GM08714 (cell line): ENCODE measurements around the gene EXOC1L.
"Not testable (repeated sequence)": the region's sequence is repeated elsewhere in the genome, so short reads cannot be mapped to it uniquely, and the experiment has no call there.

Source experiments
- H3K4me3 ChIP-seq: fragments of 200-500 bp; sonication (Bioruptor generic); 2 replicates; pipeline ENCODE4 v1.5.1; 2014; ENCODE audit warnings: mild to moderate bottlenecking, low read length, inconsistent platforms
- ZNF274 ChIP-seq: IDR thresholded peaks from 2 replicates; pipeline ENCODE4 v1.6.1; 2012; ENCODE audit warnings: mild to moderate bottlenecking, low read depth, low read length

The EXOC1L gene

DNA sequence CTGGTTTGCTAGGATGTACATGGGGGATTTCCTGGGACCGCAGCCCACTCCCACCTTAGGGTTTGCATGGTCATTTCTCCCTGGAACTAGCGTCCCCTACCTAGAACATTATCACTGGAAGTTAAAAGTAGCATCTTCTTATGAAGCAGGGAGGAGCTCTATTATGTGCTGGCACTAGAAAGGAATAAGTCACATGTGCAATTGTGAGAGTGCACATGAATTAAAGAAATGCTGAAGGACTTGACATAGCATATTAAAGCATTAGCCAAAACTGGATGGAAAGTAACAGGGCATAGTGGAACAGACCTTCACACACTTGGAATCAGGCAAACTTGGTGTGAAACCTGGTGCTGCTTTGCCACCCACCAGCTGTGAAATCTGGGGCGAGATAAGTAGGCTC lies 2.7 kb downstream of the EXOC1L start:
- H3K4me3 ChIP-seq: no peak overlapping the region
- TF ChIP-seq ZNF274: no peak

- TF ChIP-seq ZNF274: no peak
- H3K4me3 ChIP-seq: no peak overlapping the region
Measured at GRCh38 chr4:55824865-55825264, 5.3 kb downstream of the EXOC1L start.

GRCh38 chr4:55826986-55827385 lies 7.4 kb downstream of the EXOC1L start:
- no peak overlapping the region for H3K4me3 ChIP-seq
- no peak for TF ChIP-seq ZNF274

DNA sequence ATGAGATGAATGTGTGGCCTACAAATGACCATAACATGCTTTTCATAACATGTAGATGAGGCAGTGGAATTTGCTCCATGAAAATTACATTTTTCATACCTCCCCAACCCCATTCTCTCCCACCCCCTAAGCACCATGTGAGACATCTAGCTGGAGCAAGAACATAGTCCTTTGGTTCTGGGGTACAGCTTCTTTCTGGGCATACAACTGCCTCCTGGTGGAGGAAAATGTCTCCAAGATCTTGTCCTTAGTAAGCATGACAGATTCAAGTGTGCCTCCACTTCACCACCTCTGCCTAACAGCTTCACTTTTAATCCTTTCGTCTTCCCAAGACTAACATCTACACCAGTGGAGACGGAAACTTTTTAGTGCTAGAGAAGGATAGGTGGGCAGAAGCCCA lies 8.0 kb downstream of the EXOC1L start:
- TF ChIP-seq ZNF274: no peak
- H3K4me3 ChIP-seq: no peak overlapping the region

DNA sequence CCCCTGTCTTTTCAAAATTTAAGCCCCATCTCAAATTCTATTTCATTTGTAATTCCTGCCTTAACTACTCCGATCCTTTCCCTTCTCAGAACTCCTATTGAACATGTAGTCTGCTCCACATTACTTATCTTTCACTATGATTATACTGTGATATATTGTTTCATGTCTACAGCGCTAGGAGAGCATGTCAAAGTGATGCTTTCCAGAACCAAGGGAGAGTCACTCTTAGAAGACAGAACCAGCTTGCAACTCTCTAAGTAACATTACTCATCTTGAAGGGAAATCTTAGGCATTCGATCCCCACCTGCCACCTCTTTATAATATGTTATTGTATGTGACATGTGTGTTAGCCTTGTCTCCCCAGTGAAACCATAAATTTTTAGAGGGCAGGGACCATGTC lies 10.5 kb downstream of the EXOC1L start:
- TF ChIP-seq ZNF274: no peak
- no peak overlapping the region for H3K4me3 ChIP-seq

DNA sequence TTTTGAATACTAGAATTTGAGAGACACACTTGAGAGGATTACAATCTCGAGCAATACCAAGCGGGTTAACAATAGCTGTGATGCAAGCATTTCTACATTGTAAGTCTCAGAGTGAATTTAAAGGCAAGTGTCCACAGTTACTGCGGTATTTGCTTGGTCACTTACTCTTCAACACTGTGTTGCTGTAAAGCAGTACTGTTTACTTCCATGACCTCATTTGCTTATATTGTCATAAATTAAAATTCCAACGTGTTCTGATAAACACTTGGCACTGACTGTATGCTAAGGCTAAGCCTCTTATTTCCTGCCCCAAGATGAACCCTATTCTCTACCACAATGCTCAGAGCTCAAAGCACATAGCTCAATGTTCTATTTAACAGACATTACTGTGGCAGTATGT lies 11.1 kb downstream of the EXOC1L start:
- no peak for TF ChIP-seq ZNF274
- no peak overlapping the region for H3K4me3 ChIP-seq

- TF ChIP-seq ZNF274: no peak
- H3K4me3 ChIP-seq: no peak overlapping the region
Measured at GRCh38 chr4:55834086-55834795, 14.7 kb downstream of the EXOC1L start.

DNA sequence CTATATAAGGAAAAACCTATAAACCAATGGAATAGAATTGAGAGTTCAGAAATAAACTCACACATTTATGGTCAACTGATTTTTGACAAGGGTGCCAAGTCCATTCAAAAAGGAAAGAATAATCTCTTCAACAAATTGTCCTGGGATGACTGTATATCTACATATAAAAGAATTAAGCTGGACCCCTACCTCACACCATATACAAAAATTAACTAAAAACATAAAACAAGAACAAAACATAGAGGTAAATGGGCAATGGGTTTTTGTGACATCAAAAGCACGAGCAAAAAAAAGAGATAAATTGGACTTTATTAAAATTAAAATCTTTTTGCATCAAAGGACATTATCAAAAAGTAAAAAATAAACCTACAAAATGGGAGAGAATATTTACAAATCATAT lies 18.3 kb downstream of the EXOC1L start:
- no peak for TF ChIP-seq ZNF274

GRCh38 chr4:55838356-55838755 lies 18.8 kb downstream of the EXOC1L start:
- TF ChIP-seq ZNF274: no peak
- H3K4me3 ChIP-seq: no peak overlapping the region

More for the DNA sequence above, 18.3 kb downstream of the EXOC1L start:
- H3K4me3 ChIP-seq: no peak overlapping the region

DNA sequence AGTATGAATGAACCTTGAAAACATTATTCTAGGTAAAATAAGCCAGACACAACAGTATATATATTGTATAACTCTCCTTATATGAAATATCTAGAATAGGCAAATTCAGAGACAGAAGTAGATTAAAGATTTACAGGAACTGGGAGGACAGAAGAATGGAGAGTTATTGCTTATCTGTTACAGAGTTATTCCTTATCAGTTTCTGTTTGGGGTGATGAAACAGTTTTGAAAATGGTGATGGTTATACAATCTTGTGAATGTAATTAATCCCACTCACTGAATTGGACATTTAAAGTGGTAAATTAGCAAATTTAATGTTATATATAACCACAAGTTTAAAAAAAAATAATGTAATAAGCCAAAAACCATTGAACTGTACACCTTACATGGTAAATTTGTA lies 19.4 kb downstream of the EXOC1L start:
- TF ChIP-seq ZNF274: no peak
- no peak overlapping the region for H3K4me3 ChIP-seq

DNA sequence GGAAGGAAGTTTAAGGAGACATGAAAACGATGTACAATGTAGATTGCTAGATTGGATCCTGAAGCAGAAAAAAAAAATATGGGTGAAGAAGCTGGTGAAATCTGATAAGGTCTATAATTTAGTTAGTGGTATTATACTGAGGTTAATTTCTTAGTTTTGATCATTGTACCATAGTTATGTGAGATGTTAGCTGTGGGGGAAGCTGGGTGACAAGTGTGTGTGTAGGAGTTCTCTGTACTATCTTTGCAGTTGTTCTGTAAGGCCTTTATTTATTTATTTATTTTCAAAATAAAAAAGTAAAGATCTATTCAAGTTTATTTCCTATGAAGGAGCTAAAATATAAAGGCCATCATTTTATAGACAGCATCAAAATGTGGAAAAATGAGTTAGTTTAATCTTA lies 21.4 kb downstream of the EXOC1L start:
- no peak for TF ChIP-seq ZNF274
- no peak overlapping the region for H3K4me3 ChIP-seq

GRCh38 chr4:55841373-55842239 lies 22.0 kb downstream of the EXOC1L start:
- not testable (repeated sequence) for H3K4me3 ChIP-seq

DNA sequence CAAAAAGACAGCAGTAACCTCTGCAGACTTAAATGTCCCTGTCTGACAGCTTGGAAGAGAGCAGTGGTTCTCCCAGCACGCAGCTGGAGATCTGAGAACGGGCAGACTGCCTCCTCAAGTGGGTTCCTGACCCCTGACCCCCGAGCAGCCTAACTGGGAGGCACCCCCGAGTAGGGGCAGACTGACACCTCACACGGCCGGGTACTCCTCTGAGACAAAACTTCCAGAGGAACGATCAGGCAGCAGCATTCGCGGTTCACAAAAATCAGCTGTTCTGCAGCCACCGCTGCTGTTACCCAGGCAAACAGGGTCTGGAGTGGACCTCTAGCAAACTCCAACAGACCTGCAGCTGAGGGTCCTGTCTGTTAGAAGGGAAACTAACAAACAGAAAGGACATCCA lies 22.7 kb downstream of the EXOC1L start:
- not testable (repeated sequence) for H3K4me3 ChIP-seq

DNA sequence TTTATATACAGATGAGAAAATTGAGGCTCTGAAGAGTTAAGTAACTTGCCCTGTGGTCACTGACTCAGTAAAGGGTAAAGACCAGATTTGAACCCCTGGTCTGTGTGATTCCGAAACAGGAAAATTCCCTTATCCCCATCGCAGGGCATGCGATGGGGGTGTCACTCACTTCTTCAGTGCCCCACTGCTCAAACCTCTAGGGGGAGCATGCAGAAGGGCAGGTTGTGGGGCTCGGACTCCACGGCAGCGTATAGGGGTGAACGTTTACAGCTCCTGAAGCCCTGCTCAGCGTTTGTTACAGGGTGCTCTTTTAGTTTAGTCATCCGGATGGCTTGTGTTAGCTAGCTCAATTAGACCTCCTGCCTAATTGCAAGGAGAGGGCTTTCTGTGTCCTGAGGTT lies 30.1 kb downstream of the EXOC1L start:
- no peak for TF ChIP-seq ZNF274
- H3K4me3 ChIP-seq: no peak overlapping the region

GRCh38 chr4:55851885-55852284 lies 32.3 kb downstream of the EXOC1L start:
- no peak for TF ChIP-seq ZNF274
- H3K4me3 ChIP-seq: no peak overlapping the region
